ENCODE data around the gene LRFN4. TPM values are rescaled to one million over a fixed set of nuclear protein-coding genes. Genes with fewer than 3 reads are reported as not detected.

Gene LRFN4
- total RNA-seq = 10 to 100 TPM in 2 of 4 donors, 1 to 10 TPM in 2; 7.1 to 17.5 (median 9.2) TPM

DNA sequence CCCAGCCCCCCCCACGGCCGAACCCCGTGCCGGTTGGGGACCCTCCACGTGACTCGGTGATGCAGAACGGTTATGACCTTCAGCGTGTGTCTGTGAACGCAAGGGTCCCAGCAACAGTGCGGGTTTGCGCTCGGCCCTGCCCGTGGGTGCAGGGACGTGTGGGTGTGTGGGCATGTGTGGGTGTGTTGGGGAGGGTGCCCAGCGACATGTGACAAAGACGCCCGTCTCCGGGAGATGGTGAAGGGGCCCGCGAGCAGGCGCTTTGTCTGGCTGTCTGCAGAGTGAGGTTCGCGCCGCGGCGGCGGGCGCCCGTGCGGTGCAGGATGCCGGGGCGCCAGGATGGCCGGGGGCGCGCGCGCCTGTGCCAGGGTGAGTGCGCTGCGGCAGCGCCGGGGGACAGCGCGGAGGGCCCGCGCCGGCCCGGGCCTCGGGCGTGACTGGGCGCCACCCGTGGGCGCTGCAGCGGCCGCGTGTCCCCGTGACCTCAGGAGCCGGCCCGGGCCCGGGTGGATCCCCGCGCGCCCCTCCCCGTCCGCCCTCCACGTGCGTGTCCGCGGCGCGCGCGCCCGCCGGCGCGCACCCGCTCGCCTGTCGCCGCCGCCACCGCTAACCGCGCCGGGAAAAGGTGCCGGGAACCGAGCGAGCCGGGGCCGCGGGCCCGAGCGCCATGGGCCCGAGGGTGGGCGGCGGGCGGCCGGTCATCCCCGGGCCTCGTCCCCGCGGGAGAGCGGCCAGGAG is at the start of gene LRFN4:
Gene LRFN4 (plus strand): TSS at position 569 of the 738 bp plus-strand sequence. CDS start 681 bp downstream, outside the sequence.
- peak; percentile 56 for ATAC-seq
- Histone ChIP-seq H3K27ac (peak within 1 kb of the TSS; percentile 68 to 96 (median 90)), H3K9me3 (no peaks in the 10 kb centered on the region), H3K4me1 (peaks cover 0 to 26% (median 8%) of the 10 kb centered on the region in 3 donors), H3K4me3 (peak within 1 kb of the TSS; percentile 74 to 77), H3K36me3 (peaks cover 0 to 23% of the 10 kb centered on the region in 2 donors), H3K27me3 (no peaks in the 10 kb centered on the region)
- TF ChIP-seq POLR2A (IDR thresholded peaks at IDR 0.05) = peak in 1 of 2 donors; percentile 22
- TF ChIP-seq POLR2AphosphoS5 (IDR thresholded peaks at IDR 0.05) = no peak
- WGBS, 2 donors (ENCODE audit: low coverage in 1 of 2) = no CpG with 5 or more reads among the region's 103 CpGs

DNA sequence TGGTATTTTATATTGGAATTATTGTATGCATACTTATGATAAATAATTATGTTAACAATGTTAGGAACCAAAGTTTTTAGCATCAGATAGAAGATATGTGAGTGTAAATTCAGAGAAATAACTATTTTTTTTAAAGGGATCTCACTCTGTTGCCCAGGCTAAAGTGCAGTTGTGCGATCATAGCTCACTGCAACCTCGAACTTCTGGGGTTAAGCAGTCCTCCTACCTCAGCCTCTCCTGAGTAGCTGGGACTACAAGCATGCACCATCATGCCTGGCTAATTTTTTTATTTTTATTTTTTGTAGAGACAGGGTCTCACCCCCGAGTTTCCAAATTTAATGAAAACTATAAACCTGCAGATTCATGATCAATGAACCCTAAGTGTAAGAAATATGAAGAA is 47.3 kb upstream of the LRFN4 start:
- no peak for ATAC-seq
- H3K27me3 ChIP-seq = no peaks in the 10 kb centered on the region
- H3K27ac ChIP-seq = no peak overlapping the region
- no peaks in the 10 kb centered on the region for H3K4me1 ChIP-seq
- TF ChIP-seq POLR2AphosphoS5 (IDR thresholded peaks at IDR 0.05) (no peak), EP300 (IDR thresholded peaks at IDR 0.05) (no peak), POLR2A (IDR thresholded peaks at IDR 0.05) (no peak)
- TF ChIP-seq, protein P1, sequence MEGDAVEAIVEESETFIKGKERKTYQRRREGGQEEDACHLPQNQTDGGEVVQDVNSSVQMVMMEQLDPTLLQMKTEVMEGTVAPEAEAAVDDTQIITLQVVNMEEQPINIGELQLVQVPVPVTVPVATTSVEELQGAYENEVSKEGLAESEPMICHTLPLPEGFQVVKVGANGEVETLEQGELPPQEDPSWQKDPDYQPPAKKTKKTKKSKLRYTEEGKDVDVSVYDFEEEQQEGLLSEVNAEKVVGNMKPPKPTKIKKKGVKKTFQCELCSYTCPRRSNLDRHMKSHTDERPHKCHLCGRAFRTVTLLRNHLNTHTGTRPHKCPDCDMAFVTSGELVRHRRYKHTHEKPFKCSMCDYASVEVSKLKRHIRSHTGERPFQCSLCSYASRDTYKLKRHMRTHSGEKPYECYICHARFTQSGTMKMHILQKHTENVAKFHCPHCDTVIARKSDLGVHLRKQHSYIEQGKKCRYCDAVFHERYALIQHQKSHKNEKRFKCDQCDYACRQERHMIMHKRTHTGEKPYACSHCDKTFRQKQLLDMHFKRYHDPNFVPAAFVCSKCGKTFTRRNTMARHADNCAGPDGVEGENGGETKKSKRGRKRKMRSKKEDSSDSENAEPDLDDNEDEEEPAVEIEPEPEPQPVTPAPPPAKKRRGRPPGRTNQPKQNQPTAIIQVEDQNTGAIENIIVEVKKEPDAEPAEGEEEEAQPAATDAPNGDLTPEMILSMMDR (IDR thresholded peaks at IDR 0.05) = no peak
- peaks cover 0 to 33% of the 10 kb centered on the region in 2 donors for H3K36me3 ChIP-seq
- WGBS, 2 donors (ENCODE audit: low coverage in 1 of 2) = 86 to 100% methylated on average over 3 of the region's 3 CpGs
- no peaks in the 10 kb centered on the region for H3K9me3 ChIP-seq
- H3K4me3 ChIP-seq = no peak overlapping the region

DNA sequence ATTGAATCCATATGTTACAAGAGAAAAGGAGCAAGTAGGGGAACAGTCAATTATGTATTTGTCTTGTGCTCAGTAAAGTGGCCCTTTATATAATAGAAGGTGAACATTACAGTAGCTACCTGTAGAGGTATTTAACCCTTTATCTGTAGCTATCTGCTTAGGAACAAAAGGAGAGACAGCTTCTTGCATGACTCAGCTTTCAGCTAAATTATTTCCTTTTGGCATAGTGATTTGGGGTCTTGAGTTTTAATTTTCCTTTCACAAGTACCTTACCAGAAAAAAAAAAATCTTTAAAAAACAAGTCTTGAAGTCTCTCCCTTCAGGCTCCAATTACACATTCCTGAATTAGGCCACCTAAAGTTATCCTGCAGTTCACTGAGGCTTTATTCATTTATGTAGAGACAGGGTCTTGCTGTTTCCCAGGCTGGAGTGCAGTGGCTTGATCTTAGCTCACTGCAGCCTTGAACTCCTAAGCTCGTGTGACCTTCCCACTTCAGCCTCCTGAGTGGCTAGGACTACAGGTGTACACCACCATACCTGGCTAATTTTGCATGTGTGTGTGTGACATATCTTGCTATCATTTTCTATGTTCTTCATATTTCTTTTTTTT is 46.2 kb upstream of the LRFN4 start:
- Histone ChIP-seq H3K27me3 (no peaks in the 10 kb centered on the region), H3K4me1 (no peaks in the 10 kb centered on the region), H3K27ac (no peak overlapping the region), H3K36me3 (peaks cover 0 to 23% of the 10 kb centered on the region in 2 donors), H3K9me3 (no peaks in the 10 kb centered on the region), H3K4me3 (no peak overlapping the region)
- no peak for ATAC-seq
- 100% methylated on average over 1 of the region's 1 CpG; no CpG with 5 or more reads in 1 of the 2 donors for WGBS, 2 donors (ENCODE audit: low coverage in 1 of 2)
- TF ChIP-seq EP300 (IDR thresholded peaks at IDR 0.05) = no peak
- TF ChIP-seq POLR2A (IDR thresholded peaks at IDR 0.05) = no peak
- TF ChIP-seq, protein P1 (IDR thresholded peaks at IDR 0.05) = no peak
- TF ChIP-seq POLR2AphosphoS5 (IDR thresholded peaks at IDR 0.05) = no peak

DNA sequence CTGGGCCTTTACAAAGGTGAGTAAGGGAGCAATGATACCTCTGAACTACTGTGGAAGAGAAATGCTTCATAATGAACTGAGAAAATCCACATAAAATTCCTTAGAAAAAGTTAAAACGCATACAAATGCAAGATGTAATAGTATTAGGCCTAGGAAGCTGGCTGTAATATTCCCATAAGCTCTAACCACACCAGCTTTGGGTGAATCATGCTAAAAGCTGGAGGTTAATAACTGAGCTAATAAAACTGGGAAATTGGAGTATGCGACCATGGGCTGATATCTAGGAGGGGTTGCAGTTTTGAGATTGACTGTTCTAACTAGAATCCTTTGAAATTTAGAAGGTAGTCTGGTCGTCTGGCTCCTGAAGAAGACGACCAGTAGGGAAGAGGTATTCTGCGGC is 42.2 kb upstream of the LRFN4 start:
- no peak for ATAC-seq
- Histone ChIP-seq H3K36me3 (peaks cover 0 to 35% of the 10 kb centered on the region in 2 donors), H3K27ac (no peak overlapping the region), H3K4me3 (no peak overlapping the region), H3K9me3 (no peaks in the 10 kb centered on the region), H3K4me1 (no peaks in the 10 kb centered on the region), H3K27me3 (no peaks in the 10 kb centered on the region)
- 91 to 93% methylated on average over 4 to 5 of the region's 5 CpGs for WGBS, 2 donors (ENCODE audit: low coverage in 1 of 2)
- TF ChIP-seq, protein P1 (IDR thresholded peaks at IDR 0.05) = no peak
- TF ChIP-seq POLR2AphosphoS5 (IDR thresholded peaks at IDR 0.05) (no peak), POLR2A (IDR thresholded peaks at IDR 0.05) (no peak), EP300 (IDR thresholded peaks at IDR 0.05) (no peak)

DNA sequence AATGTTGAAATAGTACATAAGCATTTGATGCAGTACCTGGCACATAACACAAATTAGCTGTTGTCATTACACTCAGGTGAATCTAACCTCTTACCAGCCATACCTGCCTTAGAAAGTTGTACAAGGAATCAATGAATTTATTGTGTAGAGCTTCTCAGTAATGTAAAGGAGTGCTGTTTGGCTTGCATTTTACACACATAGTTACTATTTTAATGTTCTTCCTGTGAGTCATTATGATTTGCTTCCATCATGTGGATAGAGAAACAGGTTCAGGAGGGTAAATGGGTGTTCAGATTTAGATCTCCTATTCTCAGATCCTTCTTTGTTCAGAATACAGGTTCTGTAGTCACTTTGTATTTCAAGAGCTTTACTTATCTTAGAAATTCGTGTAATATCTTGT is 41.2 kb upstream of the LRFN4 start:
- H3K4me3 ChIP-seq = no peak overlapping the region
- no peak overlapping the region for H3K27ac ChIP-seq
- H3K4me1 ChIP-seq = no peaks in the 10 kb centered on the region
- H3K9me3 ChIP-seq = no peaks in the 10 kb centered on the region
- H3K36me3 ChIP-seq = peaks cover 0 to 33% of the 10 kb centered on the region in 2 donors
- TF ChIP-seq, protein P1 (IDR thresholded peaks at IDR 0.05) = no peak
- TF ChIP-seq POLR2AphosphoS5 (IDR thresholded peaks at IDR 0.05) (no peak), EP300 (IDR thresholded peaks at IDR 0.05) (no peak), POLR2A (IDR thresholded peaks at IDR 0.05) (no peak)
- no peaks in the 10 kb centered on the region for H3K27me3 ChIP-seq
- ATAC-seq = no peak
- 90 to 100% methylated on average over 1 of the region's 1 CpG for WGBS, 2 donors (ENCODE audit: low coverage in 1 of 2)
